Effector CD8-positive, alpha-beta T cell (primary cell): Measurements from ENCODE around the gene TMEM245.
"Not testable (repeated sequence)": the region's sequence is repeated elsewhere in the genome, so short reads cannot be mapped to it uniquely, and the experiment has no call there.

Source experiments
- DNase-seq: peaks from one replicate; lab custom pipeline; 2025; lab: John Stamatoyannopoulos, UW

Gene TMEM245

DNA sequence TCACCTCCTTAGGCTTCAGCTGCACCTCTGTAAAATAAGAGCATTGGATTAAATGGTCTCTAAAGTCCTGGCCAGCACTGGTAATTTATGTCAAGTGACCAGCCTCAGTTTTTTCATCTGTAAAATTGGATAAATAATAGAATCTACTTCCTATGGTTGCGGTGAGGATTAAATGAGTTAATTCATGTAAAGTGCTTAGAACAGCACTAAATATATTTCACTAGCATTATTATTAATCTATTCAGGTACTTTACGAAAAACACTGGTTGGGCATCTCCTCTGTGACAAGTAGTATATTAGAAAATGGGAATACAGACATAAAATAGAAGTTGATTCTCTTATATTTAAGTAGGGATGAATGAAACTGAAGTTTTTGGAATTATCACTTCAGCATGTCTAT, 13.8 kb upstream of the TMEM245 start:
- DNase-seq: no peak

DNA sequence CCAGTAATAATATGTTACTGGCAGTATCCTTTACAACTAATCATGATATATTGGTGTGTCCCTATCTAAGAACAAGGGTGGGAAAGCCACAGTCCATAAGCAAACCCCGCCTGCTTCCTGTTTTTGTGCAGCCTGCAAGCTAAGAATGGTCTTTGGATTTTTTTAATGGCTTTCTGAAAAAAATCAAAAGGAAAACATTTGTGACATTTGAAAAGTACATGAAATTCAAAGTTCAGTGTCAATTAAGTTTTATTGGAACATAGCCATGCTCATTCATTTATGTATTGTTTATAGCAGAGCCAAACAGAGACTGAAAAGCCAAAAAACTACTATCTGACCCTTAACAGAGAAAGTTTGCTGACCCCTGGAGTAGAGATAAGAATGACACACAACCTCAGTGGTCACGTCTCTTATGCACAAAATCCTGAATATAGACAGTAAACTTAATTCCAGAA, 12.8 kb upstream of the TMEM245 start:
- no peak for DNase-seq

- DNase-seq: no peak
These were observed 9.9 kb upstream of the TMEM245 start for GRCh38 chr9:109129470-109130197.

GRCh38 chr9:109126671-109127070, 6.9 kb upstream of the TMEM245 start:
- not testable (repeated sequence) for DNase-seq

DNA sequence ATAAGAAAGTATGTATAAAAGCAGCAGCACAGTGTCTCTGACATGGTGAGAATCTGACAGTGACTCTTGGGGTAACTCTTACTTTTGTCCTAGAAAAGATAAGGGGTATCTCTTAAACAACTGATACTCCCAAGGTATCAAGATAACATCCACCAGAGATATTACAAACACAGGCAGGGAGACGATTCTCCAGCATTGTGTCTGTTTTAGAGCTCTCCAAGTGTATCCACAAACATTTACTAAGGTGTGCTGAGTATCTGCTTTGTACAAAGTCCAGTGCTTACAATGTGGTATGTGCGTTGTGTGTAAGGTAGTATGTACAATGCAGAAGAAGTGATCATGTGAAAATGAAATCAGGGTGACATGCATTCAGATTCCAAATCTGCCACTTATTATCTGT, 4.4 kb upstream of the TMEM245 start:
- no peak for DNase-seq

GRCh38 chr9:109122726-109123621, 3.2 kb upstream of the TMEM245 start:
- DNase-seq: no peak

GRCh38 chr9:109121232-109121796, 1.6 kb upstream of the TMEM245 start:
- DNase-seq: no peak

GRCh38 chr9:109120204-109120789, 550 bp upstream of the TMEM245 start:
- DNase-seq: no peak

- DNase-seq: no peak
These were observed 824 bp downstream of the TMEM245 start for GRCh38 chr9:109118808-109119438.

GRCh38 chr9:109117856-109118807, 1.6 kb downstream of the TMEM245 start:
- DNase-seq: no peak

DNA sequence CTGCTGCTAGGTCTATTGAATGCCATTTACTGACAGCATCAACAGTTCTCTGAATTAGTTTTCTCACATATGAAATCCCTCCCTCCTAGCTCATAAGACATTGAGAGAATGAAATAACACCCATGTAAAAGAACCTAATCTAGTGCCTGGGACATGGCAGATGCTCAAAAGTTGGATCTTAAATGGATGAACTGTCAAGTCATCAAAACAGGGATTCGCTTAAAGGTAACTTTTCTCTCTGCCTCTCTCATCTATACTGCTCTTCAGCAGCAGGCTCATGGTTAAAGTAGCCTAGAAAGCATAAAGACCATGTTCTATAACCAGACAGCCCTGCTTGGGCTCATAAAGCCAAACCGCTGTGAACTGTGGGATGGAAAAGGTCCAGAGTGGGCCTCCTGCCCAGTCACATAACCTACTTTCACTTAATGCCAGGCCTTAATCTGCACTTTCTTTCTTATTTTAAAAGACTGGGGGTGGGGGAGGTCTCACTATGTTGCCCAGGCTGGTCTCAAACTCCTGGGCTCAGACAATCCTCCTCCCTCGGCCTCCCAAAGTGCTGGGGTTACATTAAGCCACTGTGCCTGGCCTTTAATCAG, 3.7 kb downstream of the TMEM245 start:
- no peak for DNase-seq

- DNase-seq: no peak
These were observed 5.1 kb downstream of the TMEM245 start for GRCh38 chr9:109114670-109115069.

DNA sequence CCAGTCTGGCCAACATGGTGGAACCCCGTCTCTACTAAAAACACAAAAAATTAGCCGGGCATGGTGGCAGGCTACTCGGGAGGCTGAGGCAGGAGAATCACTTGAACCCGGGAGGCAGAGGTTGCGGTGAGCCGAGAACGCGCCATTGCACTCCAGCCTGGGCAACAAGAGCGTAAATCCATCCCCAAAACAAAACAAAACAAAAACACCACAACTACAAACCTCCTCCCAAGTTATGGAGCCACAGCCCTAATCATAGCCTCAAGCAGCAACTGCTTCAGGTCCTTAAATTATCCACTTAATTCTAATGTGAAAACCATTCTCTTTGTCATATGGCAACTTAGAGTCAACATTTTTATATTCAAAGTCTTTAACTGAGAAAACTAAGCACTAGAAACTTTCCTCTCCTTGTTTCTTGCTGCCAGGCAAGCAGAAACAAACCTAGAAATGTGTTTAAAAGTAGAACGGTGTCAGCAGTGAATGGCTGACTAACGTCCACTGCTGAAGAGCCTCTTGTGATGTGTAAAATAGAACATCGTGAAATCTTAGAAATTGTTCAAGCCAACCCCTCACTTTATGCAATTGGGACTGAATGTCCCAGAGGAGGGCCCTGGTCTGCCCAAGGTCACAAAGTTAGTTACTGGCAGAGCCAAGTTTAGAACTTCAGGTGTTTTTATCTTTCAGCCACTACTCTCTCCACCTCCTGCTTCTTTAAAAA, 5.7 kb downstream of the TMEM245 start:
- DNase-seq: no peak

DNA sequence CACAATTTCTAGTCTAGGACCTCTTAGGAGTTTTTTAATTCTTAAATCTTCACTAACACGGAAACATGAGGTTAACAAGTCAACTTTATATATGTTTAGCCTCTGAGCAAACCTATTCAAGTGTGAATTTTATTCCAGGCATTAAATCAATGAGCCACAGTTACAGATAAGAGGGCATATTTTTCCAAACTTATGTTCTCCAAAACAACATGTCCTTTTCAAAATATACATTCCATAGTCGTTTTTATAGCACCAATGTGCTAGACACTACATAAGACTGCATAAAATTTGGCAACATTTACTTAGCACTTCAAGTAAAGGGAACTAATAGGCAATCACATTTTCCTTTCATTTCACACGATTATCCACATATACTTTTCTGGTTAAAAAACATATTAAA, 6.5 kb downstream of the TMEM245 start:
- no peak for DNase-seq

DNA sequence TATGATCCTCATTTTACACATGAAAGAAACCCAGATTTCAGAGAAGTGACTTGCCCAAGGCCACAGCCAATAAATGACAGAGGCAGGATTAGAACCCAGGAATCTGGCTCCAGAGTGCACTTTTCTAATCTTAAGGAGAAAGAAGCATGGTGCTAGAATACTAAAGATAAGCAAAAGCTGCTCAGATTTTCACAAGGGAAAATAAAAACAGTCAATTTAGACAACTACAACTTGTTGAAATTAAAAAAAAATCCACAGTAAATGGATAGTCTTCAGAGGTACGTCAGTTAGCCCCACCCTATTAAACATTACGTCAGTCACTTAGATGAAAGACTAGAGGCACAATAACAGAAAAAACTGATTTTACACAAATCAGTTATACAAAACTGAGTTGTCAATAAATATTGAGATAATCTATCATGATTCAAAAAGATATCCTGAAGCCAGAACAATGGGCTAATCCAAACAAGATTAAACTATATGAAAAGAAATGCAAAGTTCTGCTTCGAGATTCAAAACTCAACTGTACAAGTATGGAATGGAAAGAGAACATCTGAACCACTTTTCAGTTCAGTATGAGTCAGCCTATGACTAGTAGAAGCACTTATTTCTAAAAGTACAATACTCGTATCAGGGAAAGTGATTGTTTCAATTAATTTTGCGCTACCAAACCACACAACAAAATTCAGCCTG, 9.3 kb downstream of the TMEM245 start:
- DNase-seq: no peak

DNA sequence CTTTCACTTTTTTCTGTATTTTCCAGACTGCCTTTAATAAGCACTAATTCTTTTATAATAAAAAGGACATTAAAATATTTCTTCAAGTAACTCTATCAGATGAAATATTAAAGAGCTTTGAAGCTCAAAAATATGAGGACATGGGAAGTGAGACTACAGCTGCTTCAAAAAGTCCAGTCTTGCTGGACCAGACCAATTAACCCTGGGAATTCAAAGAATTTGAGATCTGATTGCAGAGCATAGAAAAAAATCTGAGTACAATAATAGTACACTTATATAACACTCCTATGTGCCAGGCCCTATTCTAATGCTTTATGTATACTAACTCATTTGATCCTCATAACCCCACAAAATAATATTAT, 9.8 kb downstream of the TMEM245 start:
- no peak for DNase-seq

GRCh38 chr9:109108318-109108717, 11.4 kb downstream of the TMEM245 start:
- DNase-seq: no peak

DNA sequence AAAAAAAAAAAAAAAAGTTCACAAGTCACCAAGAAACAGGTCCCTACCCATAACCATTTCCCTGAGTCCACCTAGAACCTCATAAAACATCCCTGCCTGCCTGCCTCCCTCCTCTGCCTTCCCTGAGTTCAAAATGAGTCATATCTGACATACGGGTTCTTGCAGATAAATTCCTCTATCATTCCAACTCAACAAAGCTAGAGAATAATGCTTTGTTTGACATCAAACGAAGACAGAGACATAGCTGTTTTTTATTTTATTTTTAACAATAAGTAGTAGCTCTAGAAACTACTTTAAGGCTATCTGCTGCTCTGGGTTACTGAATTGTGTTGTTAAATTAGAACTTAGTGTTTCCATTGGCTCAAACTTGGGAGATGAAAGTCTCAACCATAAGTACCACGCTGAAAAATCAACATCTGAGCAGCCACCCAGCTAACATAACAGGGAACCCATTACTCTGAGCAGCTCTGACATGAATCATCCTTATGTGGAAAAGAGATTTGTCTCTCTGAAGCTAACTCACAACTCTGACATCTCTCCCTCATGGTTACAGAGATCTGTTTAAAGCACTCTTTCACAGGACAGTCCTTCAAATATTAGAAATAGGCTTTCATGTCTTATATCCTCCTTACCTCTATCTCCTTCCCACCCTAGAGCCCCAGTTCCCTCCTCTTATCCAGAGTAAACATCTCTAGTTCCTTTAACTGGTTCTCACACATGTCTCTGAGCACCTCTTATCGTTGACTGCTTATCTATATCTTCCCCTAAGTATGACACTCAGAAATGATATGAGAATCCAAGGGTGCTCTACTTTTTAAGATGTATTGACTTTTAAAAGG, 12.1 kb downstream of the TMEM245 start:
- DNase-seq: no peak
